Rectal smooth muscle tissue (tissue), 1 donor: ENCODE results near the gene TEX22.

ENCODE experiments used
- H3K27ac ChIP-seq: one replicate; pipeline ENCODE4 v1.7.0; 2013; ENCODE audit warnings: low read depth, low read length, inconsistent platforms
- H3K27me3 ChIP-seq: one replicate; pipeline ENCODE4 v1.7.0; 2013; ENCODE audit warnings: low read length; ENCODE audit not compliant: control insufficient read depth, insufficient read depth
- H3K36me3 ChIP-seq: one replicate; pipeline ENCODE4 v1.7.0; 2013; ENCODE audit warnings: low read length; ENCODE audit not compliant: control insufficient read depth, insufficient read depth
- H3K4me1 ChIP-seq: one replicate; pipeline ENCODE4 v1.7.0; 2013; ENCODE audit warnings: low read length; ENCODE audit not compliant: control insufficient read depth, insufficient read depth
- H3K4me3 ChIP-seq: one replicate; pipeline ENCODE4 v1.7.0; 2013; ENCODE audit warnings: low read length
- H3K9ac ChIP-seq: one replicate; pipeline ENCODE4 v1.7.0; 2013; ENCODE audit warnings: low read length

TEX22 gene

DNA sequence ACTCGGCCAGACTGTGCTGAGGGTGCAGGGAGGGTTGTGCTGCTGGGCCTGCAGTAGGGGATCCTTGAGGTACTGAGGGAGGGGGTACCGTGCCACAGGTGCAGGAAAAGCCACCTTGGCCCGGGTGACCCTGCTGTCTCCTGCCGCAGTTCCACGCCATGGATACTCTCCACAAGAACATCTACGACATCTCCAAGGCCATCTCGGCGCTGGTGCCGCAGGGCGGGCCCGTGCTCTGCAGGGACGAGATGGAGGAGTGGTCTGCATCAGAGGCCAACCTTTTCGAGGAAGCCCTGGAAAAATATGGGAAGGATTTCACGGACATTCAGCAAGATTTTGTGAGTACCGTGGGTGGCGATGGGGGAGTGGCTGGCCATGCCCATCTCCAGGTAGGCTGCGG is 62.3 kb downstream of the TEX22 start:
- Histone ChIP-seq H3K27ac (no peak overlapping the region), H3K36me3 (peaks cover 14% of the 10 kb centered on the region), H3K27me3 (no peaks in the 10 kb centered on the region), H3K9ac (no peak overlapping the region), H3K4me3 (no peak overlapping the region), H3K4me1 (no peaks in the 10 kb centered on the region)

DNA sequence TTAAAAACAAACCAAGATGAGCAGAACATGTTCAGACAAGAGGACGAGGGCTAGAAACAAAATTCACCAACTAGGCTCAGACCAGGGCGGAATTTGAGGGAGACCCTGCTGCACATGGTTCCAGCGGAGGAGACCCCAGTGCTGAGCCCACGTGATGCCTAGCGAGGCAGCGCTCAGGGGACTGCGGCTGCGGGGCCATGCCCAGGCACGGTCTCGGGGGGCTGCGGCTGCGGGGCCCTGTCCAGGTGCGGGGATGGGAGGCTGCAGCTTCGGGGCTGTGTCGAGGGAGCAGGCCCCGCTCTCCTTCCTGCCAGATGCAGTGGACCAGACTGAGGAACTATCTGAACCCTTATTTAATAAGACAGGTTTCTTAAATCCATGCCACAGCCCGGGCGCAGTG is 63.6 kb downstream of the TEX22 start:
- Histone ChIP-seq H3K27me3 (no peaks in the 10 kb centered on the region), H3K4me3 (no peak overlapping the region), H3K36me3 (peaks cover 10% of the 10 kb centered on the region), H3K9ac (no peak overlapping the region), H3K4me1 (no peaks in the 10 kb centered on the region), H3K27ac (no peak overlapping the region)
